MM.1S (cell line): ENCODE results near the gene ZBTB46.

Experiments
- EZH2 ChIP-seq: fragments of 300-600 bp; sonication (generic); optimal IDR thresholded peaks from 2 replicates; pipeline ENCODE3; 2017; ENCODE audit warnings: low read depth, mild to moderate bottlenecking, antibody characterized with exemption, low read length, mixed read lengths
- EZH2phosphoT487 ChIP-seq: fragments of 300-600 bp; sonication (generic); IDR thresholded peaks from 2 replicates; pipeline ENCODE4 v1.6.1; 2018; ENCODE audit warnings: antibody characterized with exemption, low read length
- TF ChIP-seq, protein P1 (sequence below): fragments of 300-600 bp; sonication (generic); IDR thresholded peaks from 2 replicates; pipeline ENCODE4 v1.5.1; 2016; ENCODE audit warnings: antibody characterized with exemption, low read length, mixed read lengths

DNA sequence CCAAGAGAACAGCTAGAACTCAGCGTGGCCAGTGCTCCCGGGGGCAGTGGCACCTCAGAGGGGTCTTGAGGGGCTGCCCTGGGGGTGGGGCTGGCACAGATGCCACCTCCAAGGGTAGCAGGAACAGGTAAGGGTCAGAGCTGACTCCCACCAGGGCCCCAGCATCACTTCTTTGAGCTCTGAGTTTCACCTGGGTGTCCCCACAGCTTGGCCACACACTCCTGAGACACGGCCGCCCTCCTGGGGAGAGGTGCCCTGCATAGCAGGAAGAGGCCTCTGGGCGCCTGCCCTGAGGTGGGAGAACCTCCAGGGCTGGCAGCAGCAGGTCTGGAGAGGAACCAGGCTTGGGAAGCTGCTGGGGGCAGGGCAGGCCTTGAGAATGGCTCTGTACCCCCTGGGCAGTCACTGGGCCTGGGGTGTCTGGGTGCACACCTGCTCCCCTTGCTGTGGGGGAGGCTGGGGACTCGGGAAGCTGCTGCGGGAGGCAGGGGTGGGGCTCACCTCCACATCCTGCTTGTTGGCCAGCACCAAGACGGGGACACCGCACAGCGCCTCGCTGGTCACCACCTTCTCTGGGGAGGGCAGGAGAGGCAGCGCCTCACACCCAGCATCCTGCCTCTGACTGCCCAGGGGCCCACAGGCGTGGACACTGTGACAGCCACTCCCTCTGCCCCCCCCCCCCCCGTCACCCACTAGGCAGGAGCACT is 129.6 kb downstream of the ZBTB46 start:
- TF ChIP-seq, protein P1, sequence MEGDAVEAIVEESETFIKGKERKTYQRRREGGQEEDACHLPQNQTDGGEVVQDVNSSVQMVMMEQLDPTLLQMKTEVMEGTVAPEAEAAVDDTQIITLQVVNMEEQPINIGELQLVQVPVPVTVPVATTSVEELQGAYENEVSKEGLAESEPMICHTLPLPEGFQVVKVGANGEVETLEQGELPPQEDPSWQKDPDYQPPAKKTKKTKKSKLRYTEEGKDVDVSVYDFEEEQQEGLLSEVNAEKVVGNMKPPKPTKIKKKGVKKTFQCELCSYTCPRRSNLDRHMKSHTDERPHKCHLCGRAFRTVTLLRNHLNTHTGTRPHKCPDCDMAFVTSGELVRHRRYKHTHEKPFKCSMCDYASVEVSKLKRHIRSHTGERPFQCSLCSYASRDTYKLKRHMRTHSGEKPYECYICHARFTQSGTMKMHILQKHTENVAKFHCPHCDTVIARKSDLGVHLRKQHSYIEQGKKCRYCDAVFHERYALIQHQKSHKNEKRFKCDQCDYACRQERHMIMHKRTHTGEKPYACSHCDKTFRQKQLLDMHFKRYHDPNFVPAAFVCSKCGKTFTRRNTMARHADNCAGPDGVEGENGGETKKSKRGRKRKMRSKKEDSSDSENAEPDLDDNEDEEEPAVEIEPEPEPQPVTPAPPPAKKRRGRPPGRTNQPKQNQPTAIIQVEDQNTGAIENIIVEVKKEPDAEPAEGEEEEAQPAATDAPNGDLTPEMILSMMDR: no peak
- TF ChIP-seq EZH2 (no peak), EZH2phosphoT487 (no peak)
